Stomach (tissue), 9 donors: ENCODE results near the gene TMEM198. TPM values are rescaled to one million over a fixed set of nuclear protein-coding genes. Genes with fewer than 3 reads are reported as not detected.

Source experiments
- DNase-seq, 2 donors: peaks; one replicate each; pipeline versions ENCODE4 v3.0.0 to v3.0.0-alpha.2; 2013 to 2019
- H3K27ac ChIP-seq, 5 donors: fragments of 200-600 bp in 4 of 5; sonication (generic) in 4 of 5; one replicate each; pipeline ENCODE4 v1.5.1; 2013 to 2019; ENCODE audit warnings: mild to moderate bottlenecking in 1 of 5, moderate library complexity in 1 of 5
- H3K27me3 ChIP-seq, 3 donors: fragments of 200-600 bp; sonication (generic); one replicate each; pipeline ENCODE4 v1.5.1; 2017 to 2019; ENCODE audit warnings: mixed run types in 1 of 3
- H3K36me3 ChIP-seq, 4 donors: fragments of 200-600 bp; sonication (generic); 1 replicate in 3 of 4; 2 replicates in 1 of 4; pipeline ENCODE4 v1.5.1; 2016 to 2019
- H3K4me1 ChIP-seq, 4 donors: fragments of 200-600 bp; sonication (generic); one replicate each; pipeline ENCODE4 v1.5.1; 2016 to 2019
- H3K4me3 ChIP-seq, 4 donors: fragments of 200-600 bp; sonication (generic) in 3 of 4; one replicate each; pipeline ENCODE4 v1.5.1; 2016 to 2019; ENCODE audit warnings: mild to moderate bottlenecking in 1 of 4
- H3K9me3 ChIP-seq, 4 donors: fragments of 200-600 bp; sonication (generic); one replicate each; pipeline ENCODE4 v1.5.1; 2016 to 2019
- EP300 ChIP-seq: sonication (generic); formaldehyde crosslinking; IDR thresholded peaks from one replicate; pipeline ENCODE4 v1.6.1; 2017; ENCODE audit warnings: antibody characterized with exemption
- POLR2A ChIP-seq, 4 donors: fragments of 450-650 bp; IDR thresholded peaks; one replicate each; pipeline ENCODE4 v1.6.1; 2016; ENCODE audit warnings: antibody characterized with exemption in 4 of 4, control low read depth in 2 of 4, mild to moderate bottlenecking in 1 of 4, moderate library complexity in 1 of 4
- POLR2AphosphoS5 ChIP-seq, 3 donors: sonication (generic); formaldehyde crosslinking; IDR thresholded peaks; one replicate each; pipeline ENCODE4 v1.6.1; 2016; ENCODE audit warnings: antibody characterized with exemption in 3 of 3
- WGBS, 5 donors: extraction: QIAGEN DNeasy Blood & Tissue Kit in 3 of 5; methylation state at CpG; one replicate each; pipeline versions ENCODE4 v1.1.5 to v1.1.7; 2013 to 2018; 5-methylcytosine and 5-hydroxymethylcytosine counted together
- intact Hi-C: fragments of 100-400 bp; cut with DNase I; formaldehyde crosslinking; loops from one replicate; pipeline ENCODE4 v1.15.1; 2023; ENCODE audit warnings: low total_unique reads
- polyA plus RNA-seq, 3 donors: library from polyadenylated mRNA; stranded (reverse); fragments of 200-250 nt; gene quantifications; one replicate each; pipeline ENCODE4 v1.2.3, GENCODE V29; 2013
- total RNA-seq, 5 donors: library from RNA; depleted of rRNA; stranded (reverse); fragments of >200 nt; gene quantifications; one replicate each; pipeline versions ENCODE4 v1.1.0 to v1.2.3, GENCODE V29; 2014 to 2016
- TF ChIP-seq, protein P1 (sequence below), 7 experiments: fragments of 450-650 bp in 4 of 7; fragments of 200-600 bp in 3 of 7; sonication (generic) in 3 of 7; IDR thresholded peaks; one replicate each; pipeline ENCODE4 v1.5.1; 2016 to 2019; ENCODE audit warnings: antibody characterized with exemption in 7 of 7, control low read depth in 2 of 7, mild to moderate bottlenecking in 1 of 7
- donor health status: healthy with polysubstance abuse.
- donor health status: Bipolar disorder and iron deficiency.
- donor health status: healthy.

TMEM198 gene
- total and polyA plus RNA-seq, 8 donors = 0.92 to 7.5 (median 2.4) TPM; not detected in 2

DNA sequence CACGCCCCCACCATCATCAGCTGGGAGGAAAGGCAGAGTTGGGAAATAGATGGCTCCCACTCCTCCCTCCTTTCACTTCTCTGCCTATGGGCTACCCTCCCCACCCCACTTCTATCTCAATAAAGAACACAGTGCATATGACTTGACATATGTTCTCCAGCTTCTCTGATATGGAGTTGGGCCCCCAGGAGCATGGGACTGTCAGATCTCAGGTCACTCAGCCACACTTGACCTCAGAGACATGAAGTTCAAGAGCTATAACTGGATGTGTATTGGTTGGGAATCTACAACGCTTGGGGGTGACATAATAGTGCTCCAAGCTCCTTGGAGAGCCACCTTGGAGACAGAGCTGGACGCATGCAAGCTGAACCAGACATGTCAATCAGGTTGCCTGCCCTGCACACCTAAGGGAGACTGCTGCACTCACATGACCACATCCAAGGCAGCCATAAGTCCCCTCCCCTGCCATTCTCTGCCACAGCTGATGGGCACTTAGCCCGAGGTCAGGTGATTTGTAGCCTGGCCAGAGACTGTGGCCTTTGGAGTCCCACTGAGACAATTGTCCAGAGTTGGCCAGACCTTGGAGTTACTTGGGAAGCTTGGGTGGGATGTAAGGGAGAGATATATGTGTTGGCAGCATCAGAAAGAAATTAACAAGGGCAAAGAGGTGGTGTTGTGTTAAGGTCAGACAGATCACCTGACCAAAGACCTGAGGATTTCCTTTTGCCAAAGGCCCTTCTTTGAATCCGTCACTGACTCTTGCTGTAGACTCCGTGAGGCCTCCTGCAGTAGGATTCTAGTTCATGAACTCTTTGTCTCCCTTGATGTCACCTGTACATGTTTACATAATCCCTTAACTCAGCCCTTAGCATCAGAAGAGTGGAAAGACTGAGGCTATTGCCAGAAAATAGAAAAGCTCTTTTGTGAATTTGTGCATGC, 32.0 kb downstream of the TMEM198 start:
- Histone ChIP-seq H3K27ac (no peak overlapping the region), H3K4me3 (no peak overlapping the region), H3K4me1 (peaks cover 8 to 17% (median 10%) of the 10 kb centered on the region in 4 donors), H3K9me3 (no peaks in the 10 kb centered on the region), H3K27me3 (peaks cover 0 to 61% (median 14%) of the 10 kb centered on the region in 3 donors), H3K36me3 (no peaks in the 10 kb centered on the region)
- TF ChIP-seq POLR2A (IDR thresholded peaks at IDR 0.05) = no peak
- TF ChIP-seq, protein P1, sequence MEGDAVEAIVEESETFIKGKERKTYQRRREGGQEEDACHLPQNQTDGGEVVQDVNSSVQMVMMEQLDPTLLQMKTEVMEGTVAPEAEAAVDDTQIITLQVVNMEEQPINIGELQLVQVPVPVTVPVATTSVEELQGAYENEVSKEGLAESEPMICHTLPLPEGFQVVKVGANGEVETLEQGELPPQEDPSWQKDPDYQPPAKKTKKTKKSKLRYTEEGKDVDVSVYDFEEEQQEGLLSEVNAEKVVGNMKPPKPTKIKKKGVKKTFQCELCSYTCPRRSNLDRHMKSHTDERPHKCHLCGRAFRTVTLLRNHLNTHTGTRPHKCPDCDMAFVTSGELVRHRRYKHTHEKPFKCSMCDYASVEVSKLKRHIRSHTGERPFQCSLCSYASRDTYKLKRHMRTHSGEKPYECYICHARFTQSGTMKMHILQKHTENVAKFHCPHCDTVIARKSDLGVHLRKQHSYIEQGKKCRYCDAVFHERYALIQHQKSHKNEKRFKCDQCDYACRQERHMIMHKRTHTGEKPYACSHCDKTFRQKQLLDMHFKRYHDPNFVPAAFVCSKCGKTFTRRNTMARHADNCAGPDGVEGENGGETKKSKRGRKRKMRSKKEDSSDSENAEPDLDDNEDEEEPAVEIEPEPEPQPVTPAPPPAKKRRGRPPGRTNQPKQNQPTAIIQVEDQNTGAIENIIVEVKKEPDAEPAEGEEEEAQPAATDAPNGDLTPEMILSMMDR (IDR thresholded peaks at IDR 0.05) = no peak
- no peak for TF ChIP-seq EP300
- no peak for TF ChIP-seq POLR2AphosphoS5 (IDR thresholded peaks at IDR 0.05)
- intact Hi-C loops = no loop called here
- WGBS, 5 donors = 76 to 86% (median 79%) methylated on average over 6 of the region's 6 CpGs
- DNase-seq = no peak

DNA sequence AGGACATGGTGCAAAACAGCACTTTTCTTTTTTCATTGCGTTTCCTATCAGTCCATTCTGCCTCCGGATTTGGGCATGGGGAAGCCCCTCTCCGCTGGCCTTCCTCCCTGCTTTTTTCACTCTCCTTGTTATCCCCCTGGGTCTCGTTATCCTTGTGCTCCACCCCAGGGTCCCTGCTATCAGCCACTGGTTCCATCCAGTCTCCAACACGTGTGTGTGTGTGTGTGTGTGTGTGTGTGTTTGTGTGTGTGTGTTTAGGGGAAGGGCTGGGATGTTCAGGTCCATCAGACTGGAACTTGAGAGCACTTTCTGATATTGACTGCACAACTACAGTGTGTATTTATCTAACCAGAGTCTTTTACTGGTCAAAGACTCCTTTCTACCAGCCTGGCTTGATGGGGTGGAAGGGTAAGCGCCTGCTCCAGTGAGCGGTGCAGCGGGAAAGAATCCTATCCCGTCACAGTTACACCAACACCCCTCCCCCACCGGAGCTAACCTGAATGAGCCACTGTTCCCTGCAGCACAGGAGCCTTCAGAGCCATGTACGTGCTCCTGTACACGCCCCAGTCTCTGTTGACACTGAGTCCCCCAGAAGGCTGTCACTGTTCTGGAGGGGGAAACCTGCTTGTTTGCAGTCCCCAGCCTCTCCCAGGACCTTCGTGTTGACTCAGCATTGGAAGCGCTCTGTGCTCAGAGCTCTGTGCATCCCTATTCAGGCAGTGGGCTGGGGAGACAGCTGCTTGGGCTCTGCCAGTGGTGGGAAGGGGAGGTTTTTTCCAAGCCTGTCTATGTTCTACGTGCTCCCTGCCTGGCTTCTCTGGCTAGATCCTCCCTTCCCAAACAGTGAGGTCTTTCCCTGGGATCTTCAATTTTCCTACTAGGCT, 32.9 kb downstream of the TMEM198 start:
- WGBS, 5 donors = 22 to 30% (median 24%) methylated on average over 11 to 15 of the region's 15 CpGs
- peak in 1 of 2 donors; percentile 93 for DNase-seq

DNA sequence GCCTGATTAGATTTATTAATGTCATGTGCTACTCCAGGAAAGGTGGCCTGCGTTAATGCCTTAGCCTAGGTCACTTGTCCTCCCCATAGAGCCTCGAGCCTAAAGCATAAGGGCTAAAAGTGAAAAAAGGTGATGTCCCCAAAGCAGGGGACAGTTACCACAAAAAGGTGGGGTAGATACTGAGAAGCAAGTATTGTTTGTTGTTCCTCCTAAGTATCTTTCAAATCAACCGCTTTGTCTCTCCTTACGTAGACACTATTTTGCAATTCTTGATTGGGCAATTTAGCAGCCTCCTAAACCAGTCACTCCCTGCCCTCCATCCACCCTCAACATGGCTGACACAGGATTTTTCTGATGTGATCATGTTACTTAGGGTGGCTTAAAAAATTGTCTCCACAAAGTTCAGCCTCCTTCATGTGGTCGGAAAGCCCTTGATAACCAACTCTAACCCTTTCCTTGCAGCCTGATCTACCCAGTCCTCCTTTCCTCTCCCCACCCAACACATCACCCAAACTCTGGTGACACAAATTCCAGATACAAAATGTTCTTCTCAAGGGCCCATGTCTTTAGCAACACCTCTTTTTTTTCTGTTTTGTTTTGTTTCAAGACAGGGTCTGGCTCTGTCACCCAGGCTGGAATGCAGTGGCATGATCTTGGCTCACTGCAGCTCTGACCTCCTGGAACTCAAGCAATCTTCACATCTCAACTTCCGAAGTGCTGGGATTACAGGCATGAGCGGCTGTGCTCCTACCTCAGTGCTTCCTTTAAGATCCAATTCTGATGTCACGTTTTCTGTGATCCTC, 35.2 kb downstream of the TMEM198 start:
- Histone ChIP-seq H3K36me3 (no peaks in the 10 kb centered on the region), H3K4me3 (no peak overlapping the region), H3K4me1 (peaks cover 0 to 4% (median 0%) of the 10 kb centered on the region in 4 donors), H3K9me3 (no peaks in the 10 kb centered on the region), H3K27me3 (peaks cover 0 to 42% (median 6%) of the 10 kb centered on the region in 3 donors), H3K27ac (no peak overlapping the region)
- TF ChIP-seq POLR2AphosphoS5 (IDR thresholded peaks at IDR 0.05) = no peak
- no peak for DNase-seq
- intact Hi-C loops = no loop called here
- WGBS, 5 donors = 74 to 84% (median 79%) methylated on average over 8 of the region's 8 CpGs

More for the DNA sequence above, 32.9 kb downstream of the TMEM198 start:
- TF ChIP-seq POLR2AphosphoS5 (IDR thresholded peaks at IDR 0.05) = no peak
- TF ChIP-seq EP300 = no peak
- Histone ChIP-seq H3K27me3 (peaks cover 0 to 52% (median 10%) of the 10 kb centered on the region in 3 donors), H3K9me3 (no peaks in the 10 kb centered on the region), H3K4me1 (peaks cover 4 to 9% (median 5%) of the 10 kb centered on the region in 4 donors), H3K36me3 (no peaks in the 10 kb centered on the region), H3K4me3 (no peak overlapping the region), H3K27ac (no peak overlapping the region)
- intact Hi-C loops = no loop called here

DNA sequence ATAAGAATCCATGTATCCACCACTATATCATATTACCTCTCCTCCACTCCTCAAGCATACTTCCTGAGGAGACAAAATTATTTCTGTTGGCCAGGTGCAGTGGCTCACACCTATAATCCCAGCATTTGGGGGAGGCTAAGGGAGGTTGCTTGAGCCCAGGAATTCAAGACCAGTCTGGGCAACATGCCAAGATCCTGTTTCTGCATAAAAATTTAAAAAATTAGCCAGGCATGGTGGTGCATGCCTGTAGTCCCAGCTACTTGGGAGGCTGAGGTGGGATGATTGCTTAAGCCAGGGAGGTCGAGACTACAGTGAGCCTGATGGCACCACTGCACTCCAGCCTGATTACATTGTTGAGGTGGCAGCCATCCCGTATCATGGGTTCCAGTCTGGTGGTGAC, 37.5 kb downstream of the TMEM198 start:
- intact Hi-C loops = no loop called here
- no peak for DNase-seq
- H3K27me3 ChIP-seq = peaks cover 0 to 30% (median 6%) of the 10 kb centered on the region in 3 donors
- 59 to 100% (median 74%) methylated on average over 1 to 2 of the region's 2 CpGs for WGBS, 5 donors
- TF ChIP-seq POLR2AphosphoS5 (IDR thresholded peaks at IDR 0.05) (no peak), POLR2A (IDR thresholded peaks at IDR 0.05) (no peak), EP300 (no peak)
- TF ChIP-seq, protein P1 (IDR thresholded peaks at IDR 0.05) = no peak
- H3K36me3 ChIP-seq = no peaks in the 10 kb centered on the region
- H3K4me1 ChIP-seq = peaks cover 0 to 4% (median 0%) of the 10 kb centered on the region in 4 donors
- no peak overlapping the region for H3K27ac ChIP-seq
- H3K4me3 ChIP-seq = no peak overlapping the region
- no peaks in the 10 kb centered on the region for H3K9me3 ChIP-seq
